ENCODE data around the gene LIN37.

Gene LIN37

DNA sequence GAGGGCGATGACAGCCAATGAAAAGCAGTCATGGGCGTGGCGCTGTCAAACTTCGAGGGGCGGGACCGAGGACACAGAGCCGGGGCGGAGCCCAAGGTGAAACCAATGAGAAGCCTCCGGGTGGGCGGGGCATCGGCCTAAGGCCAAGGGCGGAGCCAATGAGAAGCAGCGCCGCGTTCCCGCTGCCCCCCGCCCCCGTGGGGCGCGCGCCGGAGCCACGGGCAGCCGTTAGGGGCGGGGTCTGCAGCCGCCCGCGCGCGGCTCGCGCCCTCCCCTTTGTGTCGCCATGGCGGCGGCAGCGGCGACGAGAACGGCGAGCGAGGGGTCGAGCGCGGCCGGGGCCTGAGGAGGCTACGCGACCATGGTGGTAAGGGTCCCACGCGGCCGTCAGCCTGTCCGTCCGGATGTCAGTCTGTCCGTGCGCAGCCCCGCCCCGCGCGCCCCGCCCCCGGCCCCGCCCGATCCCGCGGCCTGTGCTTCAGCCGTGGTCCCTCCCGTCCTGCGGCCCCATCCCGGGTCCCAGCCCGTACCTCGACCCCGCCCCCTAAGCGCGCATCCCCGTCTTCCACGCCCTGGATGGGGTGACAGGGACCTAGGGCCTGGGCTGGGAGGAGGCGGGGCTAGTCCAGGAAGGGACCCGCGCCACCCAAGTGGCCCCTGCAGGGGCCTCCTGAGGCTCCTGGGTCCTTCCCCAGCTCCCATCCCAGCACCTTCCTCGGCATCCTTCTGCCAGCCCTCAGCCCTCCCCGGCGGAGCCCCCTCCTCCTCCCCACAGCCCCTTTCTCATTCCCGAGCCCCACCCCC lies 27.1 kb downstream of the LIN37 start, which contains the start of gene ARHGAP33:
Gene ARHGAP33 (plus strand): TSS at position 267 of the 804 bp plus-strand sequence. CDS start 95 bp downstream, at position 362.
- DNase-seq, result peak; percentile 96

GRCh38 chr19:35776102-35776788 lies 27.9 kb downstream of the LIN37 start:
- DNase-seq, result no peak

- DNase-seq, result no peak
Observed at GRCh38 chr19:35777086-35777841, 28.9 kb downstream of the LIN37 start.

DNA sequence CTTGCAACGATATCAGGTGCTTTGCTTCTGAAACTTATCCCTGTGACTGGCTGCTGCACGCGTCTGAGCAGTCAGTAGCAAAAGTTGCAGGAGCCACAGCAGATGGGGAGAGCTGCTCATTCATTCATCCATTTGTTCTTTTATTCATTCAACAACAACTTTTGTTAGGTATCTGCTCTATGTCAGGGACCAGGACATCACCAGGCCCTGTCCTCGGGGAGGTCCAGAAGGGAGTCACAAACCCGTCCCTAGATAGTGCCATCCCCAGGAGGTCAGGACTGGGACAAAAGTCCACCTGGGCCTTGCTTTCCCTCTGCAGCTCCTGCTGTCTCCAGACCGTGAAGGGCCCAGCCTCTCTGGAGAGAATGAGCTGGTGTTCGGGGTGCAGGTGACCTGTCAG lies 29.6 kb downstream of the LIN37 start:
- no peak for DNase-seq

GRCh38 chr19:35779033-35779432 lies 30.7 kb downstream of the LIN37 start:
- no peak for DNase-seq

- no peak for DNase-seq
Observed at GRCh38 chr19:35780058-35780457, 31.7 kb downstream of the LIN37 start.

DNA sequence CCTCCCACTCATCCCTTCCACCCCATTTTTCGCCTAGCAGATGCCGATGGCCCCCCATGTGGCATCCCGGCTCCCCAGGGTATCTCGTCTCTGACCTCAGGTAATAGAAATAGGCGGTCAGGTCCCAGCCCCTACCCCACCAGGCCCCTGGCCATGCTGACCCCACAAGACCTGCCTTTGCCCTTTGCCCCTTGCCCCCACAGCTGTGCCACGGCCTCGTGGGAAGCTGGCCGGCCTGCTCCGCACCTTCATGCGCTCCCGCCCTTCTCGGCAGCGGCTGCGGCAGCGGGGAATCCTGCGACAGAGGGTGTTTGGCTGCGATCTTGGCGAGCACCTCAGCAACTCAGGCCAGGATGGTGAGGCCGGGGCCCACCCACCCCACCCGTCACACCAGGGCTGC lies 32.3 kb downstream of the LIN37 start:
- DNase-seq, result no peak

DNA sequence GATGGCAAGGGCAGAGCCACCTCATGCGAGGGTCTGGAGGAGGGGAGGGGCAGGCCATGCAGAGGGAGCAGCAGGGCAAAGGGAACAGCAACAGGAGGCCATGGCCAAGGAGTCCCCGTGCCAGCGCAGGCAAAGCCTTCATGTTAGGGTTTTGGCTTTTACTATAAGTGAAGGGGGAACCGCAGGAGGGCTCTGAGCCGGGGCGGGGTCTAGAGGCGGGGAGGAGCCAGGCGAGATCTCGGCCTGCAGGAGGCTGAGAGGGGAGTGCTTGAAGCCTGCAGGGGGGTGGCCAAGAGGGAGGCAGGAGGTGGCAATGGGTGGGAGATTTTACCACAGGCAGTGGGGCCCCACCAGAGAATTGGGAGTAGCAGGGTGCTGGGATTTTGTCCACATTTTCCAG lies 33.3 kb downstream of the LIN37 start:
- no peak for DNase-seq

- no peak for DNase-seq
Observed at GRCh38 chr19:35782589-35782988, 34.2 kb downstream of the LIN37 start.

- no peak for DNase-seq
Observed at GRCh38 chr19:35783469-35784434, 35.4 kb downstream of the LIN37 start.

GRCh38 chr19:35784503-35785338 lies 36.3 kb downstream of the LIN37 start:
- no peak for DNase-seq

DNA sequence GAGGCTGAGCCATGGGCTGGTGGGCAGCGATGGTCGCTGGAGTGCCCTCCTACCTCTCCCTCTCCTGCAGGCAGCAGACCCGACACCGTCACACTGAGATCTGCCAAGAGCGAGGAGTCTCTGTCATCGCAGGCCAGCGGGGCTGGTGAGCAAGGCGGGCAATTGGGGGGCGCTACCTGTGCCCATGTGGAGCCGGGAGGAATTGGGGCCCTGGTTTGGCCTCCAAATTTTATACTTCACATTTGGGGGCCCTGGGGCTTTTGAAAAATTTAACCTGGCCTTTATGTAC lies 36.9 kb downstream of the LIN37 start:
- no peak for DNase-seq

DNA sequence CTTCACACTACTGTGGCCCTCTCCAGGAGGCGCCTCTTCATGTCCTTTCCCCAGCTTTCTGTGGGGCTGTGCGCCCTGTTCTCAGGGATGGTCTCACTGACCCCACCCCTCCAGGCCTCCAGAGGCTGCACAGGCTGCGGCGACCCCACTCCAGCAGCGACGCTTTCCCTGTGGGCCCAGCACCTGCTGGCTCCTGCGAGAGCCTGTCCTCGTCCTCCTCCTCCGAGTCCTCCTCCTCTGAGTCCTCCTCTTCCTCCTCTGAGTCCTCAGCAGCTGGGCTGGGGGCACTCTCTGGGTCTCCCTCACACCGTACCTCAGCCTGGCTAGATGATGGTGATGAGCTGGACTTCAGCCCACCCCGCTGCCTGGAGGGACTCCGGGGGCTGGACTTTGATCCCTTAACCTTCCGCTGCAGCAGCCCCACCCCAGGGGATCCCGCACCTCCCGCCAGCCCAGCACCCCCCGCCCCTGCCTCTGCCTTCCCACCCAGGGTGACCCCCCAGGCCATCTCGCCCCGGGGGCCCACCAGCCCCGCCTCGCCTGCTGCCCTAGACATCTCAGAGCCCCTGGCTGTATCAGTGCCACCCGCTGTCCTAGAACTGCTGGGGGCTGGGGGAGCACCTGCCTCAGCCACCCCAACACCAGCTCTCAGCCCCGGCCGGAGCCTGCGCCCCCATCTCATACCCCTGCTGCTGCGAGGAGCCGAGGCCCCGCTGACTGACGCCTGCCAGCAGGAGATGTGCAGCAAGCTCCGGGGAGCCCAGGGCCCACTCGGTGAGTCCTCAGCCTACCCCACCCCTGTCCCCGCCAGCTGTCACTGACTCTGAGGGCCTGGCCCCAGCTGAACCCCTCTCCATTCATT lies 38.2 kb downstream of the LIN37 start:
- no peak for DNase-seq

- no peak for DNase-seq
Observed at GRCh38 chr19:35787227-35787799, 38.9 kb downstream of the LIN37 start.

GRCh38 chr19:35788205-35788960 lies 40.0 kb downstream of the LIN37 start:
- no peak for DNase-seq

DNA sequence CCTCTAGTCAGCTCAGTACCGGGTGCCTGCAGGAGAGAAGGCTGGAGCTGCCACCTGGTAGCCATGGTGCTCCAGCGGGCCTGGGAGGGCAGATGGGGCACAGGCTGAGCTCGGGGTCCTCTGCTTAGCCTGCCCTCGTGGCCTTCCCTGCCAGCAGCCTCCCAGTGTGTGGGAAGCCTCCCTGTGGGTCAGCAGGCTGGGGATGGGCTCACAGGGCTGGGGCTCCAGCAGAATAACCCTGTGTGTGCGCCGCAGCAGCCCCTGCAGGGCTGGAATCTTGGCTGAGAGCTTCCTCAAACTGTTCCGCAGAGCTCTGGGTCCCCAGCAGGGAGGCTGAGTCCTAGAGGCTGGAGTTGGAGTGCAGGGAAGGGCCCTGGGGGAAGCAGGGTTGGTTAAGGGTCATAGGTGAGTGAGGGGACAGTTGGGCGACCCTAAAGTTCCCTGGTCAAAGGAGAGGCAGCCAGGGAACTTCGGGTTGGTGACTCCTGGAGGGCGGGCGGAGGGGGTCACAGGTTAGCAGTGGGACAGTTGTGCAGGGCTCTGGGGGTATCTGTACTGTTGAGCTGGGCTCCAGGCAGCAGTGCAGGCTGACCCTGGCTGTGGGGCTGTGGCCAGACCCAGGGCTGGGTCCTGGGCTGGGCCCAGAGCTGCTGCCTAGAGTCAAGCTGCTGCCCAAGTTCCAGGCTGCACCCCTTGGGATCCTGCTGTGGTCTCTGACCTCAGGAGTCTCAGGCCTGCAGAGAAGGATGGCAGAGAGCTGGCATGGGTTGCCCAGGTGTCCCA lies 41.0 kb downstream of the LIN37 start:
- DNase-seq, result no peak

- DNase-seq, result no peak
Observed at GRCh38 chr19:35789978-35790944, 41.9 kb downstream of the LIN37 start.
